C4-2B (cell line): Measurements from ENCODE around the gene FHAD1.

Experiments used
- H3K27ac ChIP-seq: fragments of 450-650 bp; 2 replicates; pipeline ENCODE4 v1.5.1; 2017
- CTCF ChIP-seq: fragments of 450-650 bp; conservative IDR thresholded peaks from 2 replicates; pipeline ENCODE4 v1.5.1; 2017; ENCODE audit warnings: mild to moderate bottlenecking
- ZFX ChIP-seq: fragments of 450-650 bp; IDR thresholded peaks from 2 replicates; pipeline ENCODE4 v1.6.1; 2017

The FHAD1 gene

GRCh38 chr1:15205586-15206346 lies 41.3 kb upstream of the FHAD1 start:
- no peak for TF ChIP-seq ZFX
- no peak for TF ChIP-seq CTCF
- no peak overlapping the region for H3K27ac ChIP-seq

- TF ChIP-seq ZFX = no peak
- TF ChIP-seq CTCF = no peak
- H3K27ac ChIP-seq = no peak overlapping the region
Observed at GRCh38 chr1:15206418-15207030, 40.5 kb upstream of the FHAD1 start.

- H3K27ac ChIP-seq = no peak overlapping the region
- no peak for TF ChIP-seq CTCF
Observed at GRCh38 chr1:15207031-15207828, 39.8 kb upstream of the FHAD1 start.

- no peak overlapping the region for H3K27ac ChIP-seq
Observed at GRCh38 chr1:15207829-15208429, 39.1 kb upstream of the FHAD1 start.

GRCh38 chr1:15210651-15211375 lies 36.2 kb upstream of the FHAD1 start:
- TF ChIP-seq ZFX (no peak), CTCF (no peak)
- H3K27ac ChIP-seq = no peak overlapping the region

More at GRCh38 chr1:15207829-15208429, 39.1 kb upstream of the FHAD1 start:
- TF ChIP-seq ZFX = no peak
- TF ChIP-seq CTCF = no peak

- no peak overlapping the region for H3K27ac ChIP-seq
- TF ChIP-seq ZFX = no peak
- no peak for TF ChIP-seq CTCF
Observed at GRCh38 chr1:15211424-15211823, 35.6 kb upstream of the FHAD1 start.
